Stimulated activated CD8-positive, alpha-beta memory T cell treated with anti-CD3 and anti-CD28 coated beads, Interleukin-15, amount 100 ng/mL, for 48 hours (primary cell): ENCODE results near the gene SUN3.
"Not testable (repeated sequence)": the region's sequence is repeated elsewhere in the genome, so short reads cannot be mapped to it uniquely, and the experiment has no call there.

Source experiments
- DNase-seq, 2 donors: peaks; one replicate each; pipeline ENCODE4 v3.0.0-alpha.2; 2020; ENCODE audit warnings: low read depth in 2 of 2

SUN3 gene

GRCh38 chr7:48031111-48031510 is 2.2 kb upstream of the SUN3 start:
- DNase-seq: no peak

- no peak for DNase-seq
These were observed 3.3 kb downstream of the SUN3 start for GRCh38 chr7:48025624-48026023.

- DNase-seq: no peak
These were observed 11.2 kb downstream of the SUN3 start for GRCh38 chr7:48017674-48018073.

- DNase-seq: no peak
These were observed 12.3 kb downstream of the SUN3 start for GRCh38 chr7:48016641-48017040.

GRCh38 chr7:48011951-48012350 is 17.0 kb downstream of the SUN3 start:
- DNase-seq: no peak

GRCh38 chr7:48011323-48011722 is 17.6 kb downstream of the SUN3 start:
- DNase-seq: no peak

- DNase-seq: no peak
These were observed 19.0 kb downstream of the SUN3 start for GRCh38 chr7:48009954-48010353.

- DNase-seq: no peak
These were observed 19.6 kb downstream of the SUN3 start for GRCh38 chr7:48009257-48009656.

GRCh38 chr7:48006866-48007265 is 22.0 kb downstream of the SUN3 start:
- no peak for DNase-seq

GRCh38 chr7:48004638-48005037 is 24.3 kb downstream of the SUN3 start:
- no peak for DNase-seq

- DNase-seq: no peak
These were observed 24.9 kb downstream of the SUN3 start for GRCh38 chr7:48004032-48004431.

GRCh38 chr7:48000164-48000563 is 28.7 kb downstream of the SUN3 start:
- DNase-seq: not testable (repeated sequence)

GRCh38 chr7:47999413-47999812 is 29.5 kb downstream of the SUN3 start:
- no peak for DNase-seq

- DNase-seq: no peak
These were observed 36.5 kb downstream of the SUN3 start for GRCh38 chr7:47992446-47992845.

GRCh38 chr7:47991741-47992311 is 37.1 kb downstream of the SUN3 start:
- DNase-seq: peak; percentile 79 to 81

- DNase-seq: no peak
These were observed 37.6 kb downstream of the SUN3 start for GRCh38 chr7:47991270-47991669.

- no peak for DNase-seq
These were observed 38.3 kb downstream of the SUN3 start for GRCh38 chr7:47990592-47990991.

GRCh38 chr7:47989607-47990400 is 39.1 kb downstream of the SUN3 start:
- DNase-seq: not testable (repeated sequence)

GRCh38 chr7:47988496-47989386 is 40.2 kb downstream of the SUN3 start:
- no peak for DNase-seq

GRCh38 chr7:47982610-47983009 is 46.3 kb downstream of the SUN3 start:
- DNase-seq: no peak

GRCh38 chr7:47980648-47981047 is 48.3 kb downstream of the SUN3 start:
- not testable (repeated sequence) for DNase-seq

GRCh38 chr7:47979832-47980181 is 49.1 kb downstream of the SUN3 start:
- DNase-seq: no peak
